GM18951 (cell line): ENCODE measurements around the gene RBBP7.

ENCODE experiments used
- POLR2A ChIP-seq: IDR thresholded peaks from 4 replicates; pipeline ENCODE4 v1.6.1; 2011; ENCODE audit warnings: mild to moderate bottlenecking; ENCODE audit not compliant: insufficient read length, insufficient read depth; ENCODE audit errors: extremely low read depth
- in situ Hi-C: fragments of 300-500 bp; cut with MboI; formaldehyde crosslinking; loops from one replicate; pipeline ENCODE4 v1.12.0; 2022; ENCODE audit warnings: low sequenced_read_pairs, mixed read lengths, inconsistent platforms; ENCODE audit not compliant: unreplicated experiment

The RBBP7 gene

GRCh38 chrX:16851827-16852226 lies 18.3 kb downstream of the RBBP7 start:
- in situ Hi-C loops = no loop called here
- no peak for TF ChIP-seq POLR2A

- no peak for TF ChIP-seq POLR2A
- in situ Hi-C loops = no loop called here
These were observed 18.7 kb downstream of the RBBP7 start for GRCh38 chrX:16851421-16851820.

- in situ Hi-C loops = no loop called here
- no peak for TF ChIP-seq POLR2A
These were observed 21.6 kb downstream of the RBBP7 start for GRCh38 chrX:16848541-16848940.

GRCh38 chrX:16845686-16846085 lies 24.5 kb downstream of the RBBP7 start:
- no peak for TF ChIP-seq POLR2A
- in situ Hi-C loops = no loop called here

GRCh38 chrX:16843208-16843909 lies 26.8 kb downstream of the RBBP7 start:
- in situ Hi-C loops = no loop called here
- TF ChIP-seq POLR2A = no peak

GRCh38 chrX:16842684-16843083 lies 27.5 kb downstream of the RBBP7 start:
- TF ChIP-seq POLR2A = no peak
- in situ Hi-C loops = no loop called here

- TF ChIP-seq POLR2A = no peak
- in situ Hi-C loops = no loop called here
These were observed 30.2 kb downstream of the RBBP7 start for GRCh38 chrX:16839852-16840460.

GRCh38 chrX:16839219-16839851 lies 30.8 kb downstream of the RBBP7 start:
- TF ChIP-seq POLR2A = no peak
- in situ Hi-C loops = no loop called here

- in situ Hi-C loops = no loop called here
These were observed 31.7 kb downstream of the RBBP7 start for GRCh38 chrX:16838202-16839066.

GRCh38 chrX:16836371-16836770 lies 33.8 kb downstream of the RBBP7 start:
- in situ Hi-C loops = no loop called here
- TF ChIP-seq POLR2A = no peak

More at GRCh38 chrX:16838202-16839066, 31.7 kb downstream of the RBBP7 start:
- no peak for TF ChIP-seq POLR2A

- in situ Hi-C loops = no loop called here
- TF ChIP-seq POLR2A = no peak
These were observed 35.4 kb downstream of the RBBP7 start for GRCh38 chrX:16834806-16835205.

GRCh38 chrX:16832301-16832700 lies 37.9 kb downstream of the RBBP7 start:
- in situ Hi-C loops = no loop called here
- TF ChIP-seq POLR2A = no peak
